Measurements from ENCODE around the gene OR2C1.
A peak's percentile ranks its signal among the peaks of the same experiment; 100 is the strongest.

The OR2C1 gene

GRCh38 chr16:3355589-3355988 is at the start of gene OR2C1:
Gene OR2C1 (plus strand): TSS chr16:3355889. CDS start chr16:3355941, 52 bp downstream.
- TF ChIP-seq CTCF (conservative IDR thresholded peaks at IDR 0.05; ENCODE audit: control insufficient read depth, insufficient read depth, low read depth, low read length) = no peak
- no peak for DNase-seq (ENCODE audit: low read depth)
- H3K4me3 ChIP-seq (ENCODE audit: control insufficient read depth, low read depth, low read length) = no peak within 1 kb of the TSS

- H3K4me3 ChIP-seq (ENCODE audit: control insufficient read depth, low read depth, low read length) = peak overlapping the region; percentile 66
- no peak for TF ChIP-seq CTCF (conservative IDR thresholded peaks at IDR 0.05; ENCODE audit: control insufficient read depth, insufficient read depth, low read depth, low read length)
- DNase-seq (ENCODE audit: low read depth) = no peak
Observed at GRCh38 chr16:3306078-3306477, 49.6 kb upstream of the OR2C1 start.

GRCh38 chr16:3311496-3311895 is 44.2 kb upstream of the OR2C1 start:
- H3K4me3 ChIP-seq (ENCODE audit: control insufficient read depth, low read depth, low read length) = no peak overlapping the region
- TF ChIP-seq CTCF (conservative IDR thresholded peaks at IDR 0.05; ENCODE audit: control insufficient read depth, insufficient read depth, low read depth, low read length) = no peak
- no peak for DNase-seq (ENCODE audit: low read depth)

- no peak for TF ChIP-seq CTCF (conservative IDR thresholded peaks at IDR 0.05; ENCODE audit: control insufficient read depth, insufficient read depth, low read depth, low read length)
- peak; percentile 35 for DNase-seq (ENCODE audit: low read depth)
- no peak overlapping the region for H3K4me3 ChIP-seq (ENCODE audit: control insufficient read depth, low read depth, low read length)
Observed at GRCh38 chr16:3317315-3317999, 38.2 kb upstream of the OR2C1 start.

GRCh38 chr16:3321816-3322215 is 33.9 kb upstream of the OR2C1 start:
- no peak for DNase-seq (ENCODE audit: low read depth)

GRCh38 chr16:3327514-3327913 is 28.2 kb upstream of the OR2C1 start:
- H3K4me3 ChIP-seq (ENCODE audit: control insufficient read depth, low read depth, low read length) = no peak overlapping the region
- no peak for TF ChIP-seq CTCF (conservative IDR thresholded peaks at IDR 0.05; ENCODE audit: control insufficient read depth, insufficient read depth, low read depth, low read length)
- no peak for DNase-seq (ENCODE audit: low read depth)

More at GRCh38 chr16:3321816-3322215, 33.9 kb upstream of the OR2C1 start:
- TF ChIP-seq CTCF (conservative IDR thresholded peaks at IDR 0.05; ENCODE audit: control insufficient read depth, insufficient read depth, low read depth, low read length) = no peak
- H3K4me3 ChIP-seq (ENCODE audit: control insufficient read depth, low read depth, low read length) = no peak overlapping the region
